Nephron progenitor cell (in vitro differentiated cells): ENCODE results near the gene HIPK2.

ENCODE experiments used
- DNase-seq: peaks from one replicate; pipeline ENCODE4 v3.0.0; 2021
- H3K27ac Mint-ChIP-seq: 2 replicates; pipeline ENCODE4 v1.8.0; 2021; ENCODE audit warnings: mild to moderate bottlenecking, moderate library complexity, mixed read lengths
- H3K27me3 Mint-ChIP-seq: 2 replicates; pipeline ENCODE4 v1.8.0; 2021; ENCODE audit warnings: mild to moderate bottlenecking, low read depth, mixed read lengths; ENCODE audit not compliant: poor library complexity
- H3K36me3 Mint-ChIP-seq: 2 replicates; pipeline ENCODE4 v1.8.0; 2021; ENCODE audit warnings: low read depth, mixed read lengths
- H3K4me1 Mint-ChIP-seq: 2 replicates; pipeline ENCODE4 v1.8.0; 2021; ENCODE audit warnings: mixed read lengths
- H3K4me3 Mint-ChIP-seq: 2 replicates; pipeline ENCODE4 v1.8.0; 2021; ENCODE audit warnings: mild to moderate bottlenecking, moderate library complexity, mixed read lengths
- H3K9me3 Mint-ChIP-seq: 2 replicates; pipeline ENCODE4 v1.8.0; 2021; ENCODE audit warnings: mild to moderate bottlenecking, moderate library complexity, mixed read lengths
- CTCF ChIP-seq: fragments of 200-600 bp; sonication (generic); IDR thresholded peaks from 2 replicates; pipeline ENCODE4 v1.5.0; 2021; ENCODE audit warnings: antibody characterized with exemption

Gene HIPK2

GRCh38 chr7:139777948-139778841, at the start of gene HIPK2:
Gene HIPK2 (minus strand): TSS chr7:139777998. CDS start chr7:139777623, 375 bp downstream.
- Mint-ChIP-seq H3K36me3 (peaks cover 14% of the 10 kb centered on the region), H3K4me3 (peak within 1 kb of the TSS; percentile 98), H3K9me3 (no peaks in the 10 kb centered on the region), H3K27me3 (peaks cover 19% of the 10 kb centered on the region), H3K4me1 (peaks cover 49% of the 10 kb centered on the region), H3K27ac (peak within 1 kb of the TSS; percentile 97)
- TF ChIP-seq CTCF: no peak
- DNase-seq: peak; percentile 84

DNA sequence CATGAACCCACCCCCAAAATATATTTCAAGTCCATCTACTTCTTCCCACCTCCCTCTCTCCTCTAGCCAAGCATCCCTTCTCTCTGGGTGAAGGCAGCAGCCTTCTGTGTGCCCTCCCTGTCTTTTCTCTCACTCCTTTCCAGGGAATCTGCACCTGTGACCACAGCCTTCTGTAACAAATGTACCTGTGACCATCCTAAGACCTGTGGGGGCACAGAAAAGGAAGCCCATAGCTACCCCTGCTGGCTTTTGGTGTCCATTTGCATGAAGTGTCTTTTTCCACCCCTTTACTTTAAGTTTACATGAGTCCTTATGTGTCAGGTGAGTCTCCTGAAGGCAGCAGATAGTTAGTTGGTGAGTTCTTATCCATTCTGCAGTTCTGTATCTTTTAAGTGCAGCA, 49.2 kb upstream of the HIPK2 start:
- no peak overlapping the region for H3K4me3 Mint-ChIP-seq
- DNase-seq: no peak
- no peak for TF ChIP-seq CTCF
- H3K4me1 Mint-ChIP-seq: peaks cover 31% of the 10 kb centered on the region
- H3K9me3 Mint-ChIP-seq: peaks cover 25% of the 10 kb centered on the region
- H3K36me3 Mint-ChIP-seq: peaks cover 11% of the 10 kb centered on the region
- H3K27me3 Mint-ChIP-seq: peaks cover 19% of the 10 kb centered on the region
- H3K27ac Mint-ChIP-seq: no peak overlapping the region

DNA sequence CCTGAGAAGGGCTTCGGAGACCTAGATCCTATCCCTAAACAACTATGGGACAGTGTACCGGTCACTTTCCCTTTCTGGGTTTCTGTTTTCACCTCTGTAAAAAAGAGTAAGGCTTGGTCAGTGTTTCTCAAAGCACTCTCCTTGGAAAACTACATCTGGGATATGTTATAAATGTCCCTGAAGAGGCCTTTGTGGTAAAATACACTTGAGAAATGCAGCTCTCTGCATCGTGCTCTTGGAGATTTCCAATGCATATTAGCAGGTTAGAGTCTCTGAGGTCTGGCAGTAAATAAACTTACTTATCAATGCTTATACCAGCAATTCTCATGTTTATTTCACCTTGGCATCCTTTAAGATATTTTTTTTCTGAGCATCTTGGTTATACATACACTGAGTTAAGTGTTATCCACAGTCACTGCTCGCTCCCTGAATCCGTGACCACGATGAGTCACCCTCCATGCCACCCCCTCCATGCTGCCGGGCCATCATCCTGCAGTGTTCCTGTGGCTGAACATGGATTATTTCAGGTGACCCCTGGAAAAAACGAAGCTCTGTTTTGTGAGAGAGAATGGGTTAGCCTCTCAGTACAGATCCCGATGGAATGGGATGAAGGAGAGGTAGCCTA, 48.0 kb upstream of the HIPK2 start:
- no peak for TF ChIP-seq CTCF
- DNase-seq: no peak
- H3K36me3 Mint-ChIP-seq: peaks cover under 1% of the 10 kb centered on the region
- peaks cover 23% of the 10 kb centered on the region for H3K4me1 Mint-ChIP-seq
- H3K27me3 Mint-ChIP-seq: peaks cover 17% of the 10 kb centered on the region
- H3K27ac Mint-ChIP-seq: no peak overlapping the region
- H3K4me3 Mint-ChIP-seq: no peak overlapping the region
- H3K9me3 Mint-ChIP-seq: peaks cover 13% of the 10 kb centered on the region

- H3K4me1 Mint-ChIP-seq: peaks cover 6% of the 10 kb centered on the region
- TF ChIP-seq CTCF: no peak
- peaks cover 17% of the 10 kb centered on the region for H3K27me3 Mint-ChIP-seq
- H3K27ac Mint-ChIP-seq: no peak overlapping the region
- no peak for DNase-seq
- peaks cover 12% of the 10 kb centered on the region for H3K9me3 Mint-ChIP-seq
- H3K36me3 Mint-ChIP-seq: no peaks in the 10 kb centered on the region
- no peak overlapping the region for H3K4me3 Mint-ChIP-seq
Measured at GRCh38 chr7:139823959-139824521, 46.2 kb upstream of the HIPK2 start.

DNA sequence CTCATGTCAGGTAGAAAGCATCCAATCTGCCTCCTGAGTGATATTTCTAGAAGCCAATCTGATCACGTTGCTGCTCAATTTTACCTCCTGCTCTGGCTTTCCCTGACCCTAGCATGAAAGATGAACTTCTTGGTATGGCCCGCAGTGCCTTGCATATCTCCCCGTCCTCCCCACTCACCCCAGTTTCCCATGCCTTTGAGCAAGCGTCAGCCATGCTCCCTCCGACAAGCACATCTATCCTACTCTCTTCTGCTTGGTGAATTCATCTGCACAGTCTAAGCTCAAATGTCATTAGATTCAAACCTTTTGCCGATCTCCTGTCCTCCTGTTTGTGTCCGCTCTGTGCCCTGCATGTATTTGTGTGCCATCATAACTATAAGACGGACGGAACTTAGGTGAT, 45.1 kb upstream of the HIPK2 start:
- H3K27me3 Mint-ChIP-seq: peaks cover 17% of the 10 kb centered on the region
- DNase-seq: no peak
- H3K4me3 Mint-ChIP-seq: no peak overlapping the region
- H3K4me1 Mint-ChIP-seq: no peaks in the 10 kb centered on the region
- H3K36me3 Mint-ChIP-seq: no peaks in the 10 kb centered on the region
- no peak for TF ChIP-seq CTCF
- H3K9me3 Mint-ChIP-seq: peaks cover 6% of the 10 kb centered on the region
- no peak overlapping the region for H3K27ac Mint-ChIP-seq
